Muscle layer of duodenum (tissue), 2 donors: ENCODE measurements around the gene USP20.

ENCODE experiments used
- H3K27ac ChIP-seq: one replicate; pipeline ENCODE4 v1.7.0; 2013; ENCODE audit warnings: mild to moderate bottlenecking, low read length
- H3K27me3 ChIP-seq: one replicate; pipeline ENCODE4 v1.7.0; 2013; ENCODE audit warnings: low read depth, mild to moderate bottlenecking, control low read depth, low read length
- H3K36me3 ChIP-seq, 2 donors: one replicate each; pipeline ENCODE4 v1.7.0; 2013; ENCODE audit warnings: low read length in 2 of 2, control low read depth in 1 of 2, mild to moderate bottlenecking in 1 of 2; ENCODE audit not compliant: insufficient read depth in 2 of 2, control insufficient read depth in 1 of 2
- H3K4me1 ChIP-seq, 2 donors: one replicate each; pipeline ENCODE4 v1.7.0; 2013; ENCODE audit warnings: low read length in 2 of 2, mild to moderate bottlenecking in 2 of 2, control low read depth in 1 of 2, moderate library complexity in 1 of 2; ENCODE audit not compliant: insufficient read depth in 2 of 2, control insufficient read depth in 1 of 2
- H3K4me3 ChIP-seq, 2 donors: one replicate each; pipeline ENCODE4 v1.7.0; 2013; ENCODE audit warnings: low read length in 2 of 2, low read depth in 1 of 2, mild to moderate bottlenecking in 1 of 2
- H3K9me3 ChIP-seq, 2 donors: one replicate each; pipeline ENCODE4 v1.7.0; 2013; ENCODE audit warnings: low read length in 2 of 2, control low read depth in 1 of 2, mild to moderate bottlenecking in 1 of 2; ENCODE audit not compliant: control insufficient read depth in 1 of 2
- donor health status: healthy.

USP20 gene

GRCh38 chr9:129810116-129810515 is 25.1 kb upstream of the USP20 start:
- Histone ChIP-seq H3K27me3 (no peaks in the 10 kb centered on the region), H3K27ac (no peak overlapping the region), H3K36me3 (peaks cover 22 to 48% of the 10 kb centered on the region in 2 donors), H3K4me1 (no peaks in the 10 kb centered on the region), H3K9me3 (no peaks in the 10 kb centered on the region), H3K4me3 (no peak overlapping the region)

DNA sequence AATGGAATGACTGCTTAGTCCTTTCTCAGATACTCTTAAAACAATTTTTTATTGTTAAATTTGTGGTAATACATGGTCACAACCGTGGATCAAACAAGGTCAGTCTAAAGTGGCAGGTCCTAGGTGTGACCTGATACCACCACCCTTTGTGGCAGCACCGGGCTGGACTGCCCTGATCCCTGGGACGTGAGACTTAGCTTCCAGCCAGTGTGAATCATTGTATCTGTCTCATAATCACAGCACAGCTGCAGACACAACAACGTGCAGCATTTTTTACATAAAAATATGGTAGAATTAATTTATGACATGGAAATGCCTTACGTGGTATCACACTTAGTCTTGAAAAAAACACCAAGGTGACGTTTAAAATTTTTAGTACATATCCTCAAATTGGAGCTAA is 24.5 kb upstream of the USP20 start:
- H3K9me3 ChIP-seq, result no peaks in the 10 kb centered on the region
- no peaks in the 10 kb centered on the region for H3K27me3 ChIP-seq
- H3K4me3 ChIP-seq, result no peak overlapping the region
- peaks cover 24 to 55% of the 10 kb centered on the region in 2 donors for H3K36me3 ChIP-seq
- H3K27ac ChIP-seq, result no peak overlapping the region
- no peaks in the 10 kb centered on the region for H3K4me1 ChIP-seq

GRCh38 chr9:129811967-129812363 is 23.3 kb upstream of the USP20 start:
- Histone ChIP-seq H3K27me3 (no peaks in the 10 kb centered on the region), H3K4me3 (no peak overlapping the region), H3K9me3 (no peaks in the 10 kb centered on the region), H3K4me1 (no peaks in the 10 kb centered on the region), H3K27ac (no peak overlapping the region), H3K36me3 (peaks cover 36 to 61% of the 10 kb centered on the region in 2 donors)

DNA sequence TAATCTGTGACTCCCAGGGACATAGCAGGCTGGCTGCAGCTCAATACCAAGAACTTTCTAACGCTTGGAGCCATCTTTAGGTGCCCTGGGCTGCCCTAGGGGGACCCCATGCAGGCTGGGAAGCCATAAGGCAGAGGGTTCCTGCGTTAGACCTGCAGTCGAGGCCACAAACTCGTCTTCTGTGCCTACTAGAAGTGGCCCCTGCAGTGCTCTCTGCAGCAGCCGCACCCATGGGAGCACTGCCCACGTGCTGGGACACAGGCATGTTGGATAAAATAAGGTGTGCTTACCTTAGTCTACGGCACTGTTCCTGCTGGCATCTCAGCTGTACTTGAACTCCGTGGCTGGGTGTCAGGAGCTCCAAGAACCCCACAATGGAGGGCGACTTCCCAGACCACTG is 22.9 kb upstream of the USP20 start:
- H3K36me3 ChIP-seq, result peaks cover 38 to 60% of the 10 kb centered on the region in 2 donors
- H3K9me3 ChIP-seq, result no peaks in the 10 kb centered on the region
- H3K4me3 ChIP-seq, result no peak overlapping the region
- no peaks in the 10 kb centered on the region for H3K4me1 ChIP-seq
- no peak overlapping the region for H3K27ac ChIP-seq
- H3K27me3 ChIP-seq, result no peaks in the 10 kb centered on the region

GRCh38 chr9:129813661-129814060 is 21.6 kb upstream of the USP20 start:
- Histone ChIP-seq H3K4me1 (no peaks in the 10 kb centered on the region), H3K27ac (no peak overlapping the region), H3K36me3 (peaks cover 44 to 66% of the 10 kb centered on the region in 2 donors), H3K27me3 (no peaks in the 10 kb centered on the region), H3K9me3 (no peaks in the 10 kb centered on the region), H3K4me3 (no peak overlapping the region)

DNA sequence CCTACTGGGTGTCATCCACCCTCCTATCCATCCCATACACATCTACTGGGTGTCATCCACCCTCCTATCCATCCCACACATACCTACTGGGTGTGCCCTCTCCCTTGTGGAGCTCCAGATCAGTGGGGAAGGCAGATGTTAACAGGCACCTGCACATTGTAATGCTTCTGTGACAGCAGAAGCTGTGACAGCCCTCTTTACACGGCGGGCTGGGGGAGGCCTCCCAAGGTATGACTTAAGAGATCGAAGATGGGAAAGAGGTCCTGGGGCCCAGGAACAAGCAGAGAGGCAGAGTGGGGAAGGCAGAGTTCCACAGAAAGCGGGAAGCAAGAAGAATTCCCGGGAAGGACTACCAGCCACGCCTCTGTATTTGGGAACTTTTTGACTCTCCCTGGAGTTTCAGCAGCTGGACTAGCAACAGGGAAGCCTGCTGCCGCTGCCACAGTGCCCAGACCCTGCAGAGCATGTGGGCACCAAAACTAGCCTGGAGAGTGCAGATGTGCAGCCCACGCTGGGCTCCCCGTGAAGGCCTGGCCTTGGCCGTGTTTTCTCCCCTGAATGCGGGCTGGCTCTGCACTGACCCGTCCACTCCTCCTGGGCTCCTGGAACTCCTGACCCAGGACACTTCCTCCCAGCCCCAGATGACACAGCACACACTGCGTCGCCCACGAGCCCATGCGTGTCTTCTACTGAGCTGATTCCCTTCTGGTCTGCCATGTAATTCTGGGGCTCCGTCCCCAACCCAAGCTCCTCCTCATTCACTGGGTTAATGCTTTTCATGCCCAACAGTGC is 20.6 kb upstream of the USP20 start:
- H3K4me3 ChIP-seq, result no peak overlapping the region
- H3K4me1 ChIP-seq, result no peaks in the 10 kb centered on the region
- peaks cover 39 to 61% of the 10 kb centered on the region in 2 donors for H3K36me3 ChIP-seq
- H3K9me3 ChIP-seq, result no peaks in the 10 kb centered on the region
- H3K27ac ChIP-seq, result no peak overlapping the region
- no peaks in the 10 kb centered on the region for H3K27me3 ChIP-seq

DNA sequence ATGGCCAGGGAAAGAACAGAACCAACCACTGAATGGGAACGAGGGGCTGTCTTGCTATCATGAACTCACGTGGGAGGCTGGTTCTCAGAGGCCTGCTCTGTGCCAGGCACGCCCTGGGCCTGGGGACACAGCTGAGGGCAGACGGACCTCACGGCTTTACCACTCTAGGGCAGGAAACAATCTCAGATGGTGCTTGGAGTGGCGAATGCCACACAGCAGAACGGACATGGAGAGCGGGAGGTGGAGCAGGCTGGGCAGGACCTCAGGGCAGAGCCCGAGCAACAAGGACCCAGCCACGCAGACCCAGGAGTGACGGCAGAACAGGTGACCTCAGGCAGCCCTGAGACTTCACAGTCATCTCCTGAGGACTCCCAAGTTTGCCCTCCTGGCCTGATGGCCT is 20.0 kb upstream of the USP20 start:
- Histone ChIP-seq H3K9me3 (no peaks in the 10 kb centered on the region), H3K4me3 (no peak overlapping the region), H3K36me3 (peaks cover 36 to 61% of the 10 kb centered on the region in 2 donors), H3K27ac (no peak overlapping the region), H3K27me3 (no peaks in the 10 kb centered on the region), H3K4me1 (no peaks in the 10 kb centered on the region)

- no peak overlapping the region for H3K27ac ChIP-seq
- H3K4me1 ChIP-seq, result no peaks in the 10 kb centered on the region
- H3K4me3 ChIP-seq, result no peak overlapping the region
- no peaks in the 10 kb centered on the region for H3K27me3 ChIP-seq
- peaks cover 36 to 75% of the 10 kb centered on the region in 2 donors for H3K36me3 ChIP-seq
- H3K9me3 ChIP-seq, result no peaks in the 10 kb centered on the region
Observed at GRCh38 chr9:129816501-129817435, 18.5 kb upstream of the USP20 start.

- Histone ChIP-seq H3K9me3 (no peaks in the 10 kb centered on the region), H3K27ac (no peak overlapping the region), H3K4me3 (peak overlapping the region; percentile 59 to 86), H3K27me3 (no peaks in the 10 kb centered on the region), H3K36me3 (peaks cover 15 to 38% of the 10 kb centered on the region in 2 donors), H3K4me1 (peaks cover 0 to 9% of the 10 kb centered on the region in 2 donors)
Observed at GRCh38 chr9:129822898-129823541, 12.2 kb upstream of the USP20 start.

- Histone ChIP-seq H3K27ac (no peak overlapping the region), H3K9me3 (no peaks in the 10 kb centered on the region), H3K4me3 (peak overlapping the region; percentile 53 to 86), H3K4me1 (peaks cover 0 to 9% of the 10 kb centered on the region in 2 donors), H3K36me3 (peaks cover 11 to 37% of the 10 kb centered on the region in 2 donors), H3K27me3 (no peaks in the 10 kb centered on the region)
Observed at GRCh38 chr9:129823542-129823934, 11.7 kb upstream of the USP20 start.
